ENCODE results near the gene NRXN3. TPM values are rescaled to one million over a fixed set of nuclear protein-coding genes. Genes with fewer than 3 reads are reported as not detected.

Gene NRXN3
- polyA plus RNA-seq, 1 experiment, result 7.0 TPM

DNA sequence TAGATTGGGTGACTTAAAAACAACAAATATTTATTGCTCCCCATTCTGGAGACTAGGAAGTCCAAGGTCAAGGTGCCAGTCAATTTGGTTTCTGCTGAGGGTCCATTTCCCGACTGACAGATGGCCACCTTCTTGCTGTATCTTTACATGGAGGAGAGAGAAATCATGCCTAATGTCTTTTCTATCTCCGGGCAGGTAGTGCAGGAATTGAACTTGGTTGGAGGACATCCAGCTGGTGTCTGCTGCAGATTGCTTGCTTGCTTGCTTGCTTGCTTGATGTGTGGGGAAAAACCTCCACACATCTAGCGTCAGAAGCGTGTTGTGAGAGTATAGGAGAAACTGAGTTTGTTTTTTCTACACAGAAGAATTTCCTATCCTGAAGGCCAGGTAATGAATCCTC is 1479.7 kb downstream of the NRXN3 start:
- POLR2A ChIA-PET, result no interaction called here
- Histone ChIP-seq H3K27me3 (ENCODE audit: control insufficient read depth, insufficient read depth, low read length) (no peaks in the 10 kb centered on the region), H3K36me3 (ENCODE audit: control insufficient read depth, insufficient read depth, low read length) (no peaks in the 10 kb centered on the region), H3K4me3 (ENCODE audit: low read depth, low read length) (no peak overlapping the region)
- TF ChIP-seq, protein P1, sequence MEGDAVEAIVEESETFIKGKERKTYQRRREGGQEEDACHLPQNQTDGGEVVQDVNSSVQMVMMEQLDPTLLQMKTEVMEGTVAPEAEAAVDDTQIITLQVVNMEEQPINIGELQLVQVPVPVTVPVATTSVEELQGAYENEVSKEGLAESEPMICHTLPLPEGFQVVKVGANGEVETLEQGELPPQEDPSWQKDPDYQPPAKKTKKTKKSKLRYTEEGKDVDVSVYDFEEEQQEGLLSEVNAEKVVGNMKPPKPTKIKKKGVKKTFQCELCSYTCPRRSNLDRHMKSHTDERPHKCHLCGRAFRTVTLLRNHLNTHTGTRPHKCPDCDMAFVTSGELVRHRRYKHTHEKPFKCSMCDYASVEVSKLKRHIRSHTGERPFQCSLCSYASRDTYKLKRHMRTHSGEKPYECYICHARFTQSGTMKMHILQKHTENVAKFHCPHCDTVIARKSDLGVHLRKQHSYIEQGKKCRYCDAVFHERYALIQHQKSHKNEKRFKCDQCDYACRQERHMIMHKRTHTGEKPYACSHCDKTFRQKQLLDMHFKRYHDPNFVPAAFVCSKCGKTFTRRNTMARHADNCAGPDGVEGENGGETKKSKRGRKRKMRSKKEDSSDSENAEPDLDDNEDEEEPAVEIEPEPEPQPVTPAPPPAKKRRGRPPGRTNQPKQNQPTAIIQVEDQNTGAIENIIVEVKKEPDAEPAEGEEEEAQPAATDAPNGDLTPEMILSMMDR (IDR thresholded peaks at IDR 0.05; ENCODE audit: insufficient read depth, low read depth, low read length), result no peak
- CTCF ChIA-PET, result interaction anchor here (1.0 kb wide), 1 partner anchor 11 kb away, joined by 3 read pairs; no protein-coding TSS in a partner anchor
- no peak for DNase-seq (ENCODE audit: low read depth)

DNA sequence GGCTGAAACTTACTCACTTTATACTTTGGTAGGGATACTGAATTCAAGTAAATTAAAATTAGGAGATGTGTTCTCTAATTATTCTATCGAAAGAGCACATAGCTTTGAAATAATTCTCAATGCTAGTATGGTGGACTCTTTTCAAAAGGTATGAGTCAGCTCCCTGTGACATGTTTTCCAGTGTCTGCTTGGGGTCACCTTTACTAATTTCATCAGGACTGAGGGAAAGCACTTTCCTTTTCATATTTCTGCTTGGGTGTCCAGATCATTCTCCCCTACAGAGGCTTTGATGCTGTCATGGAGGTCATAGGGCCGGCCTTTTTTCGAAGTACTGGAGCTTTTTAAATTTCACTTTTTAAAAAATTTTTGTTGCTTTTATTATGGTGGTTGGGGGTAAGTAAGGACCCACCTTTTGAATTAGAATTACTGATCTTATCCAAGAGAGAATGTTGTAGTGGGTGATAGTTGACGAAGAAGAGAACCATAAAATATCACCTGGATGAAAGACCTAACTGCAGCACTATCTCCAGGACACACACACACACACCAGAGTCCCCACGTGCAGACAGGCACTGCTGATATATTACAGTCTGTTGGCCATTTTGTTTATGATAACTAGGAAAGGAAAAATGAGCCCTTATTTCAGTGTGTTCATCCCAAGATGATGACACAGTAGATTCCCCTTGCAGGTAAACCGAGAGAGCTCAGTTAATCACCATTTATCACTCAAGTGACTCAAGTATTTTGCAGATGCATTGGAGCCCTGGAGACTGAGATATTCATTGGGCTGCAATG is 1482.5 kb downstream of the NRXN3 start:
- DNase-seq (ENCODE audit: low read depth), result no peak
- TF ChIP-seq, protein P1 (IDR thresholded peaks at IDR 0.05; ENCODE audit: insufficient read depth, low read depth, low read length), result no peak
- H3K27me3 ChIP-seq (ENCODE audit: control insufficient read depth, insufficient read depth, low read length), result no peaks in the 10 kb centered on the region
- ChIA-PET POLR2A (no interaction called here), CTCF (interaction anchor here (0.6 kb wide), 1 partner anchor 11 kb away, joined by 3 read pairs; no protein-coding TSS in a partner anchor)
- no peaks in the 10 kb centered on the region for H3K36me3 ChIP-seq (ENCODE audit: control insufficient read depth, insufficient read depth, low read length)
- no peak overlapping the region for H3K4me3 ChIP-seq (ENCODE audit: low read depth, low read length)

DNA sequence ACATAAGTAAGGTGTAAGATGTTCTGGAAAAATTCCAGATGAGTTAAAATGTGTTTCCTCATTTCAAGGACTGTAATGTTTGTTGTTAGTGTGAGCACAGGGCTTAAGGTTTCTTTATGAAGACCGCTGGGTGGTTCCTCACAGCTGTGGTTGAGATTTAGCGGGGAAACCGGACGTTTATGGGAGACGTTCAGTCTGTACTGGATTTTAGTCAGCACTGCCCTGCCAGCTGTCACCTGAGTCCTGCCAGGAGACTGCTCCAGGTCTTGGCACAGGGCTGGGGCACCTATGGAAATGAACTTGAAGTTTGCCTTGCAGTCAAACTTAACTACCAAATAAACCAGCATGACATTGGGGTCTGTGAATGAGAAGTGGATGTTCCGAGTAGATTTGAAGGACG is 1485.9 kb downstream of the NRXN3 start:
- ChIA-PET CTCF (no interaction called here), POLR2A (no interaction called here)
- DNase-seq (ENCODE audit: low read depth), result no peak
- no peaks in the 10 kb centered on the region for H3K27me3 ChIP-seq (ENCODE audit: control insufficient read depth, insufficient read depth, low read length)
- TF ChIP-seq, protein P1 (IDR thresholded peaks at IDR 0.05; ENCODE audit: insufficient read depth, low read depth, low read length), result no peak
- H3K4me3 ChIP-seq (ENCODE audit: low read depth, low read length), result no peak overlapping the region
- no peaks in the 10 kb centered on the region for H3K36me3 ChIP-seq (ENCODE audit: control insufficient read depth, insufficient read depth, low read length)

DNA sequence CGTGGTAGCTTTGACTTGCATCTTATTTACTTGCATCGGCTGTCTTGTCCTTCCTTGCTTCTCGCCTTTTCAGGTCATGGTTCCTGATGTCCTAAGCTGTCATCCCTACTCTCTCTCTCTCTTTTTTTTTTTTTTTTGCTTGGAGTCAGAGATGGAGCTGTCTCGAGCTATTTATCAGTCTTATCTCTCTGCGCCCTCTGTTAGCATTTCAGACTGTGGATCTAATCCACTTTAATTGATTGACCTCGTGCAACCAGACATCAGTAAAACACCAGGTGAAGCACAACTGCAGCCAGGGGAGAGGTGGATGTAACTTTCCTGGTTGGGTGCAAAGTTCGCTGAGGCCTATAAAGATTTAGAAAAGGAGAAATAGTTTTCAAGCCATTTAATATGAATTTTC is 1486.3 kb downstream of the NRXN3 start:
- CTCF ChIA-PET, result no interaction called here
- TF ChIP-seq, protein P1 (IDR thresholded peaks at IDR 0.05; ENCODE audit: insufficient read depth, low read depth, low read length), result no peak

DNA sequence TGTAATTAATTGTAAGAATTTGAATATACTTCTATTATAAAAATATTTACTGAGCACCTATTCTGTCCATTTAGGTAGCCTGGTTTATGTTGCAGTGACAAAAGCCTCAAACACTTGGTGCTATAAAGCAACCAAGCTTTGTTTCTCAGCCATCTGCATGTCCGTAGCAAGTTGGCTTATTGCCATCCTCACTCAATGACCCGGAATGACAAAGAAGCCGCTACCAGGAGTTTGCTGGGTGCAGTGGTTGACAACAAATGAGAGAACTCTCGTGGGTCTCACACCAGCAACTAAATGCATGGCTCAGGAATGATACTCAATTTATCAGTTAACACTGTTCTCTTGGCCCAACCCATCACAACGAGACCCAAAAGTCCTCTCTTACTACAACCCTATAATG is 1488.0 kb downstream of the NRXN3 start:
- no peak overlapping the region for H3K4me3 ChIP-seq (ENCODE audit: low read depth, low read length)
- no peak for DNase-seq (ENCODE audit: low read depth)
- no peaks in the 10 kb centered on the region for H3K36me3 ChIP-seq (ENCODE audit: control insufficient read depth, insufficient read depth, low read length)
- ChIA-PET CTCF (no interaction called here), POLR2A (no interaction called here)
- H3K27me3 ChIP-seq (ENCODE audit: control insufficient read depth, insufficient read depth, low read length), result no peaks in the 10 kb centered on the region
- TF ChIP-seq, protein P1 (IDR thresholded peaks at IDR 0.05; ENCODE audit: insufficient read depth, low read depth, low read length), result no peak

More for the DNA sequence above, 1486.3 kb downstream of the NRXN3 start:
- no peak for DNase-seq (ENCODE audit: low read depth)
- H3K4me3 ChIP-seq (ENCODE audit: low read depth, low read length), result no peak overlapping the region
- no peaks in the 10 kb centered on the region for H3K27me3 ChIP-seq (ENCODE audit: control insufficient read depth, insufficient read depth, low read length)
- no peaks in the 10 kb centered on the region for H3K36me3 ChIP-seq (ENCODE audit: control insufficient read depth, insufficient read depth, low read length)
- POLR2A ChIA-PET, result no interaction called here

Data from BJ (cell line).